ENCODE data around the gene ARHGAP15. TPM values are rescaled to one million over a fixed set of nuclear protein-coding genes. Genes with fewer than 3 reads are reported as not detected.
A peak's percentile ranks its signal among the peaks of the same experiment; 100 is the strongest.

ARHGAP15 gene
- total RNA-seq, 1 donor from 2014 or later: 2.6 TPM

DNA sequence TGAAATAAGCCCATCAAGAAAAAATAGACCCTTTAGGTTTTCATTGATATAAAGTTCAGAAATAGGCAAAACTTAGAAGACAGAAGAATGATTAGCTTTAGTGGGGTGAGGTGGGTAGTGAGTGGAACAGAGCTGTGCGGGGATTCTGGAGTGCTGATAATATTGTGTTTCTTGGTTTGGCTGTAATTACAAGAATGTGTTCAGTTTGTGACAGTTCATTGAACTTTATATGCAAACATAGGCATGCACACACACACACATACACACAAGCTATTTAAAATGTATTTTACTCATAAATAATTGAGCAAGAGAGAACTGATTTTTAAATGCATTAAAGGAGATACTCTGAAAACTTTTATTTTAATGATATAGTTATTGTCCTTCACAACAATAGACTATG, 17.1 kb downstream of the ARHGAP15 start:
- ATAC-seq: no peak

DNA sequence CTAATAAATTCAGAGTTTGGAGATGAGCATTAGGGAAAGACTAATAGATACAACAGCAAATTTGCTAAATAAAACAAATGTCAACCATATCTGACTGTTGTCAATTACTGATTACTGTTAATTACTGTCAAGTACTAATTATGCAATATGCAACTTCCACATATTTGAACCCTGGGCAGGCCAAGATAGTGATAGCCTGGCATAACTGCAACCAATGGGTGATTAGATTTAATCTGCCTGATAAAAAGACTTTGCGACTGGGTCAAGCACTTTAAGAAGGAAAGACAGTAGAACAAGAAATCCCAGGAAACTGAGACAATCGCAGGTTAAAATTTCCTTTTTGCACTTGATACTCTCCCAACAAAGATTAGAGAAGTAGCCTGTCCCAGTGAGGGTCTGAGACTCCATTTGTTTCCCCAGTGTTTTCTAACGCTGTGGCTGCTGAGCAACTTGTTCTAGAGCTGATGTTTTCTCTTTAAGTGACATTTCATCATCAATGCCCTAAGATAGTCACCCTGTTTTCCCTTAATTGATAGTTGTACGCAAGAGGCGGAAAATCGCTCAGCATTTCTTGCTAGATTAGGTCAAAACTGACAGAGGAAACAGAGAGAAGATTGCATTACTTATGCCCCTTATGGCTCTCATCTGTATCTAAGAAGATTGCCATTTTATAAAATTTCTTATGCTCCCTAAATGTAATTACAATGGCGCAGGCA, 17.8 kb downstream of the ARHGAP15 start:
- ATAC-seq: no peak

- no peak for ATAC-seq
These were observed 18.8 kb downstream of the ARHGAP15 start for GRCh38 chr2:143148011-143148410.

DNA sequence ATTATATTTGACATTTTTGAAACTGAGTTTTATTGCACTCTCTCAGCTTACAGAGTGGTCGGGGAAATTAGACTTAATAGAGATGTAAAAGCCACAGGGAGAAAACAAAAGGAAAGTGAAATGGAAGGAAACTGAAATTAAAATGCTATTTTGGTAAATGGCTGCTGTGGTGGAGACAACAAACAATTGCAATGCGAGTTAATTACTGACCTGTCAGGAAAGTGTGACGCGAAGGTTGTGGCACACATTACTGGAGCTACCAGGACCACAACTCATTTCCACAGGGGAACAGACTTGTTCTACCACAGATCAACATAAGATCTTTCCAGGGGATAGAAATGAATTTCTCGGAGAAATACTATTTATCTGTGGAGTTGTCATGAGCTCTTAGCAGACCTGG, 19.5 kb downstream of the ARHGAP15 start:
- ATAC-seq: no peak

DNA sequence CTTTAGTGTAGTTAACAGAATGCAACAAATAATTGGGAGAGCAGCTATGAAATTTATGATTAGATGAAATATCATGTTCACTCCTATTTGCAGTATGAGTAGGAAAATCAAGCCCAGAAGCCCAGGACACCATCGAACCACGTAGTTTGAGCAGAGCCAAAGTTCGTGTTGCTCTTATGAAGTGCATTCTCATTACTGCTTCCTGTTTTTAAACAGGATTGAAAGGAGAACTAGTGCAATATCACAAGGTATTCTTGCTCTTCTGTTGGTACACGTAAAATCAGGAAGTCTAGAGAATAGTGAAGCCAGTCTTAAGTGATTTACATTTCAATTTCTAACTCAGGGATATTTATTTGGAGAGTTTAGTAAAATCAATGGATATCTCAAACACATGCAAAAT, 21.1 kb downstream of the ARHGAP15 start:
- no peak for ATAC-seq

DNA sequence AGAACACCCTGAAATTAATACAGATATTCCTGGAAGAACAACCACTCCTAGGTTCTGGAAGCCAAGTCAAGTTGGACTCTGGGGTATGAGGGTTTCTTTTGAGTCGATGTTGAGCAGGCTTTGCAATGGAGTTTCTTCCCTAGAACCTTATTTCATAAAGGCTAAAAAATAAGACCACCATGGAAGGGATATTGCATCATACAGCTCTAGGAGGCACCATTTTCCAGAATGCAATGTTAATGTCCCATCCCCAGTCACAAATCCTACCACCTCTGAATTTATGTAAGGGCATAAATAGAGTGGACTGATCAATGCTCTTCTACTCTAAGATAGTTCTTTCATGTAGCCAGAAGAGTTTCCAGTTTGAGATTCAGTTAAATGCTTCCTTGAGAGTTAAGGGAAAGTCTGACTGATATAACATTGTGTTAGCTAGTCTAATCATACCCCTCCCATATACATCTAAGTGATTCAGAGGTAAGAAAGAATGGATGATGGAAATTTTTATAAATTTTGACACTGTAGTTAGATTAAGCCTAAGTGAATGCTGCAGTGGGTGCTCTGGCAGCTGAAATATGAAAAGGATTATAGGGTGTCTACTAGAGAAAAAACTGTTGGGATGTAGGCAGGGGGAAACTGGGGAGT, 22.0 kb downstream of the ARHGAP15 start:
- no peak for ATAC-seq

GRCh38 chr2:143152219-143152618, 23.0 kb downstream of the ARHGAP15 start:
- no peak for ATAC-seq

DNA sequence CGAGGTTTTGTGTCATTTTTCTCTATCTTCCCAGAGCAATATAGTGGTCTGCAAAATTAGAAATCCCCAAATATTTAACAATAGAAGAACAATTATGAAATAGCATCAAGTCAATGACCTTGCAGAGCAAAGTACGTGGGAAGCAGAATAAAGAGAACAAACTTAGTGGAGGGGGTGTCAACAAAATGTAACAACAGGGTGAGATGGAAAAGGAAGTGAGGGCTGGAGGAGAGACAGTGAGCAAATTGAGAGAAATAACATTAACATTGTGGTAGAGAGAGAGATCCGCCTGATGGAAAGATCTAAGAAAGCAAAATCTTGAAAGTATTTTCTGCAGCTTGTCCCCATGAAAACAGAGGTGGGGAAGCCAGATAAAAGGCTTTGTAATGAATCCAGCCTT, 23.4 kb downstream of the ARHGAP15 start:
- ATAC-seq: no peak

GRCh38 chr2:143155661-143156060, 26.4 kb downstream of the ARHGAP15 start:
- ATAC-seq: no peak

GRCh38 chr2:143157001-143157400, 27.8 kb downstream of the ARHGAP15 start:
- ATAC-seq: no peak

DNA sequence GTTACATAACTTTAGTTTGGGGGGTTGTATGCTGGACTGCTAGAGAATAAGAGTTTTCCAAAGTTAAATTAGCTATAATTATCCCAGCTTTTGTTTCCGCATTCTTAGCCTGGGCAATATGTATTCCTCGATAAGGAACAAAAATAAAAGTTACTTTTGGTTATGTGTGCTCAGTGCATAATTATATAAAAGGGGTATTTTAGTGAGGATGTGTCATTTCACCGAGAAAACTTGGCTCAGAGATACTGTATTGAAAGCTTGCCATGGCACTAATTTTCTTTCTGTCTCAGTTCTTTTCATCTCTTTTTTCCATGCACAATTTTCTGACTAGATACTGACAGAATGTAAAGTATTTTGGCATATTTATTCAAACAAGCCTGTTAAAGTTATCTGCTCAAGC, 28.2 kb downstream of the ARHGAP15 start:
- ATAC-seq: no peak

DNA sequence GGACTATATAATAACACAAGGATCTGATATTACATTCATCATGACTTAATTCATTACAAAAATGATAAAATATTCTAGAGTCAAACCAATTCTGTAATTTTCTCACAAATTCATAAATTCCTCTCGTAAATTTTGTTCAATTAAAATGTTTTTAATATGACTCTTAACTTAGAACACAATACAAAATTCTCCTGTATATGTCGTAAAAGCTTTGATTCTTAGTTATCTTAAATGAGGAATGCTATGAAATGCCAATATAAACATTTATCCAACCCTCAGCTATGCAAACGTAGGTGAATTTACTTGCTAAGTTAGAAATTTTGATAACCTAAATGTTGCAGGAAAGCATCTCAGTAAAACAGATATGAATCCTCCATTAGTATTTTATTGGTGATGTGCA, 28.9 kb downstream of the ARHGAP15 start:
- no peak for ATAC-seq

GRCh38 chr2:143158551-143159485, 29.6 kb downstream of the ARHGAP15 start:
- ATAC-seq: no peak

DNA sequence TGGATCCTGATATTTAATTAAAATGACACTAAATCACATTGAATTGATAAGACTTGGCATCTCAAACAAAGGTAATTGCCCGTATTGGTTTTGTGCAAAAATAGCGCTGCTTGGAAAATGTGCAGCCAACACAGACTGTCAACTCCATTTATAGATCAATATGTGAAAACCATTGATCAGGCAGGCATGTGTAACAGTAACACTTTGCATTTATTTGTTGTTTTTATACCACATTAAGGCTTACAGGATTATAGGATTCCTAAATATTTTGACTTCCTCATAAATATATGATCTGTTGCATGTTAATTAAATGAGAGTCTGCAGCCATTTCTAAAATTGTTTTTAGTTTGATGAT, 30.2 kb downstream of the ARHGAP15 start:
- no peak for ATAC-seq

DNA sequence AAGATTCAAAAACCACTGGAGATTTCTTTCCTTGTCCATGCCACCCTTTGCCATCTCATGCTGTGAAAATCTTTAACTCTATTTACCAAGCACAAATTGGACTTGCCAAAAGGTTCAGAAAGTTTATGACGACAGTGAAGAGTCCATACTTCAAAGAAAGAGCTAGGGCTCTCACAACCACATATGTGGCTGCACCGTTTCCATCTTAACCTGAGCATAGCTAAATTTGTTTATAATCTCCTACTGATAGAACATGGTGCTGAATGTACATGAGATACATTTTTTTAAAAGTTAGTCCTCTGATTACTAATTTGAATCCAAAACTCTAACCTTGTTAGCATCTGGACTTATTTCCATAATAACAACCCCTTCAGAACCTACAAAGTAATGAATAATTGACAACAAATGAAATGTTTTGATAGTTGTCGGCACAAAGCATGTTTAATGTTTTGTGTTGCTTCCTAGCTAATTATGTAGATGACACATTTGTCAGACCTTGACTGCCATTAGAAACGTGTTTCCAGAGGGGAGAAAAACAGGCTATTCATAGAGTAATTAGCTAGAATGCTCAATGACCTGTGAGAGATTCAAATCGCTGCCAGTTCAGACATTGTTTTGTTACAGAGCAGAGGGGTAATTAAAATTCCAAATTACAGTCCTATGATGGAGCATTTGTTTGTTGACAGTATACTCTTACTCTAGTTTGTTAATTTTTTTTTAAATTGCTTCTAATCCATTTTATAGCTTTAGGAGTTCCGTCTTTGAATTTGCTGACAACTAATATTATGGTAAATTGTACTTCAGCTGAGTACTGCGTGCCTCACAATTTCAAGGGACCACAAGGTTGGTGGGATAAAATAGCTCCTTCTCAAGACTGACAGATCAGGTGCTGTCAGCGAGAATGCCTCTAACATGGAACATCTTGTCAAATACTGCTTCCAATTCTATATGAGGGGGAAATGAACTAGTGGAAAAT, 31.8 kb downstream of the ARHGAP15 start:
- no peak for ATAC-seq

DNA sequence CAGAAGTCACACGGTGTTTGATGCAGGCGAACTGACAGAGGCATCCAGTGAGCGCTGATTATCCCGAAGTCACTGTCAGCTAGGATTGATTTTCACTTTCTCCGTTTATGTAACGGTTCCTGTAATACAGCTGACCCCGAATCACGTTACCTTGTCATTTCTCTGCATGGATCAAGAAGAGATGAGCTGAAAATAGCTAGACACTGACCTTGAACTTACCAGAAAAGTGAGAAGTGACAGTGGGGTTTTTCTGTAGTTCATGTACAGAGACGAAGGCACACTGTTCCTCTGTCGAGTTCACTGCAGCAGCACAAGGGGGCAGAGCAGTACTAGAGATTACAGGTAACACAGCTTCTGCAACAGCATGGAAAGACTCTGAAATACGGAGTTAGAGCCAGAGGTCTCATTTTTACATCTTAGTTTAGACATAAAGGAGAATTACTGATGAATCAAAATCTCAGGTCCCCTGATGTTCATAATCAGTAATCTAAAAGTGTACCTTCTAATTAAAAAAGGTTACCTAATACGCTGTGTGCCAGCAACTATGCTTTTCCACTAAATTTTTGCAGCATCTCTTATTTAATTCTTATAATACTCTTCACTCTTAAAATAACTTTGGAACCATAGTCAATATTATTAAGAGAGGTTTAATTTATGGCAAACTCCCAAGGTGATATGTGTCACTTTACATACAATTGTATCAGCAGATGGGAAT, 33.1 kb downstream of the ARHGAP15 start:
- ATAC-seq: peak; percentile 41

DNA sequence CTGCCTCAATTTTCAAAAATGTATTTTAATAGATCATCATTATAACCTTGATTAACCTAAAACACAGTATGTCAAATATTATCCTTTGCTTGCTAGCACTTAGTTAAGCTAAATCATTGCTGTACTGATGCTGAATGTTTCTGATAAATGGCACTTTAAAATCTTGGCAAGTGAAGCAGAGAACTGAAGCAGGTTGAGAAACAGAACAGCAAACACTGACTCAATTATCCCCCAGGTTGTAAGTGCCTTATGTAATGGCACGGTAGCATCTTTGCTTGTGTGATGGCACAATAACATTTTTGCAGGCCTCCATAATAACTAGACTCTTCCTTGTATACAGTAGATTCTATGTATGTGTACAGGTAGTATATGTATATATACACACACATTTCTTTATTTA, 33.8 kb downstream of the ARHGAP15 start:
- no peak for ATAC-seq

- ATAC-seq: no peak
These were observed 34.3 kb downstream of the ARHGAP15 start for GRCh38 chr2:143163499-143163898.

- ATAC-seq: no peak
These were observed 36.1 kb downstream of the ARHGAP15 start for GRCh38 chr2:143165291-143165690.

DNA sequence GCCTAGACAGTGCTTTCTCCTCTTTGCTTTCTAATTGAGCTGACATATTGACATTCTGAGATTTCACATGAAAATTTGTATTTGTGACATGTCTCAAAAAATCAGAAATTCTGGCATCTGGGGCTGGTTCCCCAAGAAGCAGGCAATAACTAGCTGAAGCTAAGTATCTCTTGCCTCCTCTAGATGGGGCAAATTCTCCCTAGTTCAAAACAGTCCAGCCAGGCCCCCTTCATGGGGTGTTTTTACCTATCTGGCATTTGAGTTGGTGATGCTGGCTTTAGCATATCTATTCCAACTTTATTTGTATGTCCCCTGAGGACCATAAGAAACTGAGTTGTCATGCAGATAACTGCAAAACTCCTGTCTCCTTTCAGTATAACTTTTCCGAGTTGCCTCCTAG, 39.9 kb downstream of the ARHGAP15 start:
- no peak for ATAC-seq

DNA sequence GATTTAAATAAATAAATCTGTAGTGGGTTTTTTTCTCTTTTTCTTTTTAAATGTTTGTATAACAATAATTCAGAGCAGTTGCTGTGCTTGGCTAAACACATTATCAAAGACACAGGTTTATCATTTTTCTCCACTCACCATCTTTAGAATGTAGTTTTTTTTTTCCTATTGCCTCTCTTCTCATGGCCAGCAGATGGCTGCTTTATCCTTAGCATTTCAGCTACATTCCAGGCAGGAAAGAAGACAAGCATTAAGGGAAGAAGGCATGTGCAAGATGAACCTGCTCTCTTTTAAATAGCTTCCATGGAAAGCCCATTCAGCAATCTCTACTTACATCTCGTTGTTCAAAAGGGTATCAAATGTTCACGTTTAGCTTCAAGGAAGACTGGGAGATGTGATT, 42.6 kb downstream of the ARHGAP15 start:
- no peak for ATAC-seq

GRCh38 chr2:143175438-143175837, 46.2 kb downstream of the ARHGAP15 start:
- no peak for ATAC-seq
